B cell (primary cell): ENCODE results near the gene FBXO44. TPM values are rescaled to one million over a fixed set of nuclear protein-coding genes. Genes with fewer than 3 reads are reported as not detected.

Experiments used
- ATAC-seq: fragments of 200-7000 bp; cut with Tn5 transposase; one replicate; pipeline ENCODE4 v1.10.0; 2021; ENCODE audit warnings: low read depth, mild to moderate bottlenecking, moderate number of reproducible peaks, moderate library complexity
- CTCF ChIA-PET: fragments of 350-600 bp; sonication (Branson Sonifier 250); formaldehyde crosslinking; loops from one replicate; lab custom pipeline; 2021; ENCODE audit warnings: antibody characterized with exemption, inconsistent platforms; lab: Charles Lee
- POLR2A ChIA-PET: fragments of 350-600 bp; sonication (Branson Sonifier 250); formaldehyde crosslinking; loops from one replicate; lab custom pipeline; 2021; ENCODE audit warnings: antibody characterized with exemption; lab: Charles Lee
- DNase-seq: peaks from one replicate; pipeline ENCODE4 v3.0.0; 2013
- H2AFZ ChIP-seq: 2 replicates; pipeline ENCODE4 v1.6.1; 2012; ENCODE audit warnings: mild to moderate bottlenecking, low read depth, low read length; ENCODE audit not compliant: insufficient read depth, poor library complexity, severe bottlenecking
- H3K27ac ChIP-seq, 2 donors: 1 replicate in 1 of 2; 2 replicates in 1 of 2; pipeline ENCODE4 v1.5.1; 2012 to 2013; ENCODE audit warnings: low read length in 2 of 2, mild to moderate bottlenecking in 2 of 2, moderate library complexity in 1 of 2
- H3K27me3 ChIP-seq, 4 experiments: fragments of 200-600 bp in 1 of 4; sonication (generic) in 1 of 4; replicated peaks in 1 of 4; 1 replicate in 2 of 4; 2 replicates in 2 of 4; pipeline versions ENCODE4 v1.6.1 to v1.7.0; 2013 to 2016; ENCODE audit warnings: low read length in 3 of 4, mild to moderate bottlenecking in 2 of 4, mixed read lengths in 1 of 4, moderate library complexity in 1 of 4; ENCODE audit not compliant: insufficient read depth in 4 of 4, control insufficient read depth in 3 of 4; ENCODE audit errors: control extremely low read depth in 1 of 4
- H3K36me3 ChIP-seq, 2 experiments: replicated peaks in 1 of 2; 1 replicate in 1 of 2; 2 replicates in 1 of 2; pipeline versions ENCODE4 v1.6.1 to v1.7.1; 2013; ENCODE audit warnings: low read length in 1 of 2; ENCODE audit not compliant: insufficient read depth in 2 of 2, control insufficient read depth in 1 of 2; ENCODE audit errors: control extremely low read depth in 1 of 2, extremely low read depth in 1 of 2
- H3K4me1 ChIP-seq, 2 donors: fragments of 200-600 bp in 1 of 2; sonication (generic) in 1 of 2; 1 replicate in 1 of 2; 2 replicates in 1 of 2; pipeline versions ENCODE4 v1.5.1 to v1.6.1; 2013 to 2017; ENCODE audit warnings: low read length in 2 of 2; ENCODE audit not compliant: control insufficient read depth in 2 of 2, insufficient read depth in 2 of 2
- H3K4me2 ChIP-seq: replicated peaks from 2 replicates; pipeline ENCODE3; 2012; ENCODE audit warnings: mild to moderate bottlenecking, low read depth, low read length; ENCODE audit not compliant: poor library complexity, severe bottlenecking
- H3K4me3 ChIP-seq, 5 experiments: fragments of 200-600 bp in 1 of 5; sonication (generic) in 1 of 5; 1 replicate in 3 of 5; 2 replicates in 2 of 5; pipeline versions ENCODE4 v1.5.1 to v1.7.0; 2011 to 2016; ENCODE audit warnings: low read length in 4 of 5, mild to moderate bottlenecking in 4 of 5, low read depth in 2 of 5, control low read depth in 1 of 5, moderate library complexity in 1 of 5; ENCODE audit not compliant: insufficient read depth in 1 of 5; ENCODE audit errors: control extremely low read depth in 1 of 5, extremely low read depth in 1 of 5
- H3K79me2 ChIP-seq: fragments of 200-600 bp; sonication (generic); one replicate; pipeline ENCODE4 v1.6.0; 2016; ENCODE audit warnings: low read length; ENCODE audit not compliant: control insufficient read depth, insufficient read depth
- H3K9ac ChIP-seq: fragments of 200-600 bp; sonication (generic); 2 replicates; pipeline ENCODE4 v1.6.1; 2017; ENCODE audit warnings: mild to moderate bottlenecking, low read length, moderate library complexity
- H3K9me3 ChIP-seq, 3 donors: one replicate each; pipeline versions ENCODE4 v1.6.1 to v1.7.1; 2013; ENCODE audit warnings: low read length in 2 of 3; ENCODE audit not compliant: control insufficient read depth in 2 of 3, insufficient read depth in 1 of 3; ENCODE audit errors: control extremely low read depth in 1 of 3
- H4K20me1 ChIP-seq: 2 replicates; pipeline ENCODE4 v1.6.0; 2012; ENCODE audit warnings: mild to moderate bottlenecking, low read length; ENCODE audit not compliant: insufficient read depth, control insufficient read depth, poor library complexity, severe bottlenecking
- H3K27ac Mint-ChIP-seq: one replicate; pipeline ENCODE4 v1.8.0; 2021; ENCODE audit warnings: mixed read lengths
- H3K27me3 Mint-ChIP-seq: one replicate; pipeline ENCODE4 v1.8.0; 2021; ENCODE audit warnings: mixed read lengths
- H3K4me1 Mint-ChIP-seq: one replicate; pipeline ENCODE4 v1.8.0; 2021; ENCODE audit warnings: mixed read lengths
- H3K4me3 Mint-ChIP-seq: one replicate; pipeline ENCODE4 v1.8.0; 2021; ENCODE audit warnings: mixed read lengths
- H3K9me3 Mint-ChIP-seq: one replicate; pipeline ENCODE4 v1.8.0; 2022; ENCODE audit warnings: mixed read lengths; ENCODE audit not compliant: insufficient read depth
- CTCF ChIP-seq: fragments of 200-600 bp; IDR thresholded peaks from one replicate; pipeline ENCODE4 v1.8.0; 2022; ENCODE audit warnings: antibody characterized with exemption, mild to moderate bottlenecking
- EZH2 ChIP-seq: IDR thresholded peaks from 2 replicates; pipeline ENCODE4 v1.6.1; 2012; ENCODE audit warnings: borderline replicate concordance, low read depth, mild to moderate bottlenecking, moderate library complexity, low read length; ENCODE audit not compliant: insufficient read depth, poor library complexity, severe bottlenecking
- WGBS: methylation state at CpG from one replicate; pipeline ENCODE4 v1.1.5; 2013; ENCODE audit warnings: missing lambda C conversion rate; ENCODE audit not compliant: insufficient coverage; 5-methylcytosine and 5-hydroxymethylcytosine counted together
- intact Hi-C: fragments of 100-400 bp; cut with micrococcal nuclease; formaldehyde crosslinking; loops from one replicate; pipeline ENCODE4 v1.10.0; 2022
- polyA plus RNA-seq: library from polyadenylated mRNA; depleted of rRNA; stranded (reverse); fragments of >200 nt; gene quantifications from 2 replicates; pipeline ENCODE4 v1.2.3, GENCODE V29; 2012
- total RNA-seq, 2 donors: library from RNA; stranded (reverse); fragments of 120-200 nt in 1 of 2; gene quantifications; 1 replicate in 1 of 2; 2 replicates in 1 of 2; pipeline versions ENCODE4 v1.2.3 to v1.2.4, GENCODE V29; 2013 to 2022

FBXO44 gene
- total and polyA plus RNA-seq, 2 donors (not counting 1 experiment from before 2014, with no cell fraction given): 61.5 to 101 TPM

GRCh38 chr1:11701981-11702803, 47.5 kb downstream of the FBXO44 start:
- no peak overlapping the region for H3K4me3 Mint-ChIP-seq
- no peak overlapping the region for H3K4me3 ChIP-seq
- CTCF ChIA-PET: interaction anchor here (0.6 kb wide), 1 partner anchor 76 kb away, joined by 3 read pairs; no protein-coding TSS in a partner anchor
- intact Hi-C loops: no loop called here
- WGBS: 91% methylated on average over 14 of the region's 15 CpGs
- H3K9me3 Mint-ChIP-seq: no peaks in the 10 kb centered on the region
- POLR2A ChIA-PET: no interaction called here
- no peaks in the 10 kb centered on the region for H3K79me2 ChIP-seq
- H3K4me2 ChIP-seq: no peak overlapping the region
- H3K9me3 ChIP-seq: no peaks in the 10 kb centered on the region
- peaks cover 0 to 20% (median 2%) of the 10 kb centered on the region in 4 experiments for H3K27me3 ChIP-seq
- no peaks in the 10 kb centered on the region for H3K4me1 ChIP-seq
- H4K20me1 ChIP-seq: no peaks in the 10 kb centered on the region
- H3K4me1 Mint-ChIP-seq: no peaks in the 10 kb centered on the region
- no peak overlapping the region for H3K27ac ChIP-seq
- ATAC-seq (no peak), DNase-seq (no peak)
- H3K9ac ChIP-seq: no peak overlapping the region
- peaks cover 13% of the 10 kb centered on the region for H3K27me3 Mint-ChIP-seq
- H3K27ac Mint-ChIP-seq: no peak overlapping the region
- no peaks in the 10 kb centered on the region for H3K36me3 ChIP-seq
- TF ChIP-seq EZH2: no peak
- no peak for TF ChIP-seq CTCF
- H2AFZ ChIP-seq: no peak overlapping the region
